Kidney (tissue), 14 donors: ENCODE measurements around the gene JMJD7. TPM values are rescaled to one million over a fixed set of nuclear protein-coding genes. Genes with fewer than 3 reads are reported as not detected.

Experiments used
- DNase-seq, 5 donors: peaks; one replicate each; pipeline ENCODE4 v3.0.0-alpha.2; 2013 to 2020
- FAIRE-seq: peaks from 2 replicates; lab custom pipeline; 2012; peaks lifted over from hg19 to GRCh38; lab: Jason Lieb, UNC
- H3K27ac ChIP-seq, 2 donors: one replicate each; pipeline ENCODE4 v1.7.0; 2013; ENCODE audit warnings: low read depth in 2 of 2, low read length in 2 of 2, inconsistent platforms in 1 of 2
- H3K27me3 ChIP-seq: one replicate; pipeline ENCODE4 v1.7.1; 2013; ENCODE audit warnings: low read length, inconsistent platforms; ENCODE audit not compliant: control insufficient read depth, insufficient read depth
- H3K36me3 ChIP-seq, 3 donors: one replicate each; pipeline versions ENCODE4 v1.7.0 to v1.7.1; 2013; ENCODE audit warnings: low read length in 3 of 3, control low read depth in 1 of 3, inconsistent platforms in 1 of 3; ENCODE audit not compliant: insufficient read depth in 3 of 3, control insufficient read depth in 2 of 3
- H3K4me1 ChIP-seq, 3 donors: one replicate each; pipeline versions ENCODE4 v1.7.0 to v1.7.1; 2013; ENCODE audit warnings: low read length in 3 of 3, inconsistent platforms in 1 of 3, low read depth in 1 of 3; ENCODE audit not compliant: control insufficient read depth in 2 of 3, insufficient read depth in 2 of 3
- H3K4me3 ChIP-seq, 3 donors: one replicate each; pipeline versions ENCODE4 v1.7.0 to v1.8.1; 2013; ENCODE audit warnings: low read length in 3 of 3, control low read depth in 1 of 3, inconsistent platforms in 1 of 3
- H3K9ac ChIP-seq, 3 donors: one replicate each; pipeline versions ENCODE4 v1.7.0 to v1.7.1; 2013; ENCODE audit warnings: low read length in 3 of 3, control low read depth in 1 of 3, inconsistent platforms in 1 of 3
- H3K9me3 ChIP-seq, 3 donors: one replicate each; pipeline versions ENCODE4 v1.7.0 to v1.7.1; 2013; ENCODE audit warnings: low read length in 3 of 3, control low read depth in 1 of 3, inconsistent platforms in 1 of 3; ENCODE audit not compliant: control insufficient read depth in 2 of 3, insufficient read depth in 1 of 3
- CTCF ChIP-seq: IDR thresholded peaks from 3 replicates; pipeline ENCODE4 v1.5.1; 2012; ENCODE audit warnings: mild to moderate bottlenecking, moderate library complexity, borderline replicate concordance; ENCODE audit not compliant: insufficient read depth; ENCODE audit errors: extremely low read depth
- intact Hi-C: fragments of 100-400 bp; cut with DNase I; formaldehyde crosslinking; loops from one replicate; pipeline ENCODE4 v1.11.1; 2022
- polyA plus RNA-seq: library from polyadenylated mRNA; stranded (reverse); fragments of 350-450 nt; fragmentation: Illumina TruSeq; extraction: RNeasy Lipid Tissue Mini Kit (QIAGEN cat#74804); gene quantifications from one replicate; pipeline ENCODE4 v1.2.3, GENCODE V29; 2014; ENCODE audit warnings: low read depth, low replicate concordance; ENCODE audit not compliant: insufficient read depth
- total RNA-seq: library from RNA; stranded (reverse); fragmentation: NEBNext Ultra II Directional; extraction: Animal tissue kit (Norgen Biotek cat#: 25700); gene quantifications from one replicate; pipeline ENCODE4 v1.2.1, GENCODE V29; 2021
- donor health status: control.
- donor health status: control.
- donor health status: control.
- donor health status: control.
- donor health status: control.
- donor health status: DM: yes; HTN: yes; CAD: no.
- donor health status: Normal renal cell carcinoma (clear cell type).

Gene JMJD7
- total and polyA plus RNA-seq, 2 donors from 2014 or later = 16.2 to 17.6 TPM

- no peak for TF ChIP-seq CTCF
- no peak for FAIRE-seq
Observed at GRCh38 chr15:41869770-41870688, 42.1 kb downstream of the JMJD7 start.

GRCh38 chr15:41870689-41871081 lies 42.8 kb downstream of the JMJD7 start:
- H3K4me3 ChIP-seq = no peak overlapping the region
- H3K27me3 ChIP-seq = no peaks in the 10 kb centered on the region
- DNase-seq = no peak
- intact Hi-C loops = no loop called here
- TF ChIP-seq CTCF = no peak
- no peak for FAIRE-seq
- H3K4me1 ChIP-seq = no peaks in the 10 kb centered on the region
- no peak overlapping the region for H3K9ac ChIP-seq
- H3K9me3 ChIP-seq = no peaks in the 10 kb centered on the region
- no peaks in the 10 kb centered on the region for H3K36me3 ChIP-seq
- no peak overlapping the region for H3K27ac ChIP-seq

More at GRCh38 chr15:41869770-41870688, 42.1 kb downstream of the JMJD7 start:
- no peaks in the 10 kb centered on the region for H3K27me3 ChIP-seq
- no peak overlapping the region for H3K27ac ChIP-seq
- no peaks in the 10 kb centered on the region for H3K9me3 ChIP-seq
- H3K36me3 ChIP-seq = no peaks in the 10 kb centered on the region
- intact Hi-C loops = no loop called here
- no peak for DNase-seq
- no peaks in the 10 kb centered on the region for H3K4me1 ChIP-seq
- no peak overlapping the region for H3K4me3 ChIP-seq
- H3K9ac ChIP-seq = no peak overlapping the region

- TF ChIP-seq CTCF = no peak
- no peak overlapping the region for H3K4me3 ChIP-seq
- H3K27ac ChIP-seq = no peak overlapping the region
- no peak for DNase-seq
- no peaks in the 10 kb centered on the region for H3K36me3 ChIP-seq
- no peak for FAIRE-seq
- H3K9ac ChIP-seq = no peak overlapping the region
- no peaks in the 10 kb centered on the region for H3K9me3 ChIP-seq
- intact Hi-C loops = no loop called here
- no peaks in the 10 kb centered on the region for H3K4me1 ChIP-seq
- no peaks in the 10 kb centered on the region for H3K27me3 ChIP-seq
Observed at GRCh38 chr15:41871175-41871905, 43.4 kb downstream of the JMJD7 start.
